ENCODE data around the gene JAGN1. TPM values are rescaled to one million over a fixed set of nuclear protein-coding genes. Genes with fewer than 3 reads are reported as not detected.
"Not testable (repeated sequence)": the region's sequence is repeated elsewhere in the genome, so short reads cannot be mapped to it uniquely, and the experiment has no call there.

Gene JAGN1
- total RNA-seq, 1 experiment from 2014 or later, result 34.2 TPM

DNA sequence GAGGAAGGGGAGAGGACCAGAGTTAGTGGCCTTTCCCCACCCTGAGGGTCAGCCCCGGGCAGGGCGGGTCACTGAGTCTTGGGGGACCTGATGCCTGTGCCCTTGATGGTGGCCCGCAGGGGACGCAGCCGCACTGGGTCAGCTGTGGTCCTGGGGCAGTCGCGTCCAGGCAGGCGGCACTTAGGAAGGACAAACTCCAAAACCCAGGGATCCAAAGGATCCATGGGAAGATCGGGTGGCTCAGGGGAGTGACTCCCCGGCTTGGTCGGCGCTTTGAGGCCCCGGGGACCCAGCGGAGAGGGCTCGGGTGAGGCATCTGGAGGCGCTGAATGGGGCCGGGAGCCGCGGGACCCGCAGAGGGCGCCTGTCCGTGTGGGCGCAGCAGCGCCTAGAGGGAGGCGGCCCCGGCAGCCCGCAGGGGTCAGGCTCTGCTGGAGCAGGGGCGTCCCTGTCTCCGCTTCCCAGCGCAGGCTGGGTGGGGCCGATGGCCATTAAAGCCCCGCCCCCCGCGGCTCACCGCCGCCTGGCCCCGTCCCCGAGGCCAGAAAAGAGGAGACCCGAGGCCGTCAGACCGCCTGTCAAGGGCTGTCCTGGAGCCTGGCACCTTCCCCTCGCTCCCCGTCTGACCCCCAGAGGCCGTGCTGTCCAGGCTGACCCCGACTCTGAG is 27.9 kb upstream of the JAGN1 start:
- CTCF ChIA-PET, result interaction anchor here (1.3 kb wide), 1 partner anchor 71 kb away, joined by 4 read pairs; the partner anchor contains the start of gene CRELD1
- TF ChIP-seq, protein P1, sequence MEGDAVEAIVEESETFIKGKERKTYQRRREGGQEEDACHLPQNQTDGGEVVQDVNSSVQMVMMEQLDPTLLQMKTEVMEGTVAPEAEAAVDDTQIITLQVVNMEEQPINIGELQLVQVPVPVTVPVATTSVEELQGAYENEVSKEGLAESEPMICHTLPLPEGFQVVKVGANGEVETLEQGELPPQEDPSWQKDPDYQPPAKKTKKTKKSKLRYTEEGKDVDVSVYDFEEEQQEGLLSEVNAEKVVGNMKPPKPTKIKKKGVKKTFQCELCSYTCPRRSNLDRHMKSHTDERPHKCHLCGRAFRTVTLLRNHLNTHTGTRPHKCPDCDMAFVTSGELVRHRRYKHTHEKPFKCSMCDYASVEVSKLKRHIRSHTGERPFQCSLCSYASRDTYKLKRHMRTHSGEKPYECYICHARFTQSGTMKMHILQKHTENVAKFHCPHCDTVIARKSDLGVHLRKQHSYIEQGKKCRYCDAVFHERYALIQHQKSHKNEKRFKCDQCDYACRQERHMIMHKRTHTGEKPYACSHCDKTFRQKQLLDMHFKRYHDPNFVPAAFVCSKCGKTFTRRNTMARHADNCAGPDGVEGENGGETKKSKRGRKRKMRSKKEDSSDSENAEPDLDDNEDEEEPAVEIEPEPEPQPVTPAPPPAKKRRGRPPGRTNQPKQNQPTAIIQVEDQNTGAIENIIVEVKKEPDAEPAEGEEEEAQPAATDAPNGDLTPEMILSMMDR (IDR thresholded peaks at IDR 0.05; ENCODE audit: unreplicated experiment), result peak; percentile 18
- H3K27ac Mint-ChIP-seq (ENCODE audit: unreplicated experiment), result no peak overlapping the region
- no peaks in the 10 kb centered on the region for H3K36me3 Mint-ChIP-seq (ENCODE audit: insufficient read depth, unreplicated experiment)
- no TSS peak for BruUV-seq (replicated peaks)
- no peaks in the 10 kb centered on the region for H3K9me3 Mint-ChIP-seq (ENCODE audit: low read depth, unreplicated experiment)
- H3K4me3 Mint-ChIP-seq (ENCODE audit: low read depth, unreplicated experiment), result peak overlapping the region; percentile 21
- no peaks in the 10 kb centered on the region for H3K27me3 Mint-ChIP-seq (ENCODE audit: unreplicated experiment)
- peak; percentile 76 for DNase-seq
- intact Hi-C loops (cut with micrococcal nuclease; ENCODE audit: unreplicated experiment), result loop anchor here (5.0 kb wide), 1 partner anchor 35 kb away; no protein-coding TSS in a partner anchor
- no peaks in the 10 kb centered on the region for H3K4me1 Mint-ChIP-seq (ENCODE audit: low read depth, unreplicated experiment)

DNA sequence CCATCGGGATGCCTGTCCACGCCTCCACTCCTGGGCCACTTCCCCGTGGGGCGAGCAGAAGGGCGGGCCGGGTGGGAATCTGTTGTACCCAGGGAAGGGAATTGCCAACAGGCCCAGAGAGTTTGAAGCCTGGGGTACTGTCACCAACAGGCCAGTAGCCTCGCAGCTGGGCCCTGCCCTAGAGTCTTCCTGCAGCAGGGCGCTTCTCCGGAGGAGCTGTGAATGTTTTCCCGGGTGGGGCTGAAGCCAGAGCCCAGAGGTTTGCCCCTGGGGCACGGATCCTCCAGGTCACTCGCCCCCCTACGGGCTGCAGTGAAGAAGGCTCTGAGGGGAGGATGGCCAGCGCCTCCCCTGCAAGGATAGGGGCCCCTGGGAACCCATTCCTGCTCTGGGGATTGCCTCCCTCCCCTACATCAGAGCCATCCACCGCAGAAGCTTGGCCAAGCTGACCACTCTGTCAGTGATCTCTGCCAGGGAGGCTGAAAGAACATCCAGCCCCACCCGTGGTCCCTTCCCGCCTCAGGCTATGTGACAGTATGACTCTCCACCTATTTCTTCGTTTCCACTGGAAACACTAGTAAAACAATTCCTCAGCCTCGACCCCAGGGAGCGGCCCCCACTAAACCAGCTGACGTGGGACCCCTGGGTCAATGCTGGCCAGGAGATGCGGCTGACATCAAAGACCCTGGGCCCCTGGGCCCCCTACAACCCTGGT is 27.2 kb upstream of the JAGN1 start:
- no peaks in the 10 kb centered on the region for H3K27me3 Mint-ChIP-seq (ENCODE audit: unreplicated experiment)
- H3K4me1 Mint-ChIP-seq (ENCODE audit: low read depth, unreplicated experiment), result no peaks in the 10 kb centered on the region
- no peak overlapping the region for H3K27ac Mint-ChIP-seq (ENCODE audit: unreplicated experiment)
- intact Hi-C loops (cut with micrococcal nuclease; ENCODE audit: unreplicated experiment), result loop anchor here (5.0 kb wide), 1 partner anchor 34 kb away; no protein-coding TSS in a partner anchor
- no peaks in the 10 kb centered on the region for H3K36me3 Mint-ChIP-seq (ENCODE audit: insufficient read depth, unreplicated experiment)
- no peak for DNase-seq
- no TSS peak for BruUV-seq (replicated peaks)
- H3K9me3 Mint-ChIP-seq (ENCODE audit: low read depth, unreplicated experiment), result no peaks in the 10 kb centered on the region
- peak overlapping the region; percentile 21 for H3K4me3 Mint-ChIP-seq (ENCODE audit: low read depth, unreplicated experiment)
- TF ChIP-seq, protein P1 (IDR thresholded peaks at IDR 0.05; ENCODE audit: unreplicated experiment), result no peak
- CTCF ChIA-PET, result interaction anchor here (1.3 kb wide), 1 partner anchor 70 kb away, joined by 4 read pairs; the partner anchor contains the start of gene CRELD1

DNA sequence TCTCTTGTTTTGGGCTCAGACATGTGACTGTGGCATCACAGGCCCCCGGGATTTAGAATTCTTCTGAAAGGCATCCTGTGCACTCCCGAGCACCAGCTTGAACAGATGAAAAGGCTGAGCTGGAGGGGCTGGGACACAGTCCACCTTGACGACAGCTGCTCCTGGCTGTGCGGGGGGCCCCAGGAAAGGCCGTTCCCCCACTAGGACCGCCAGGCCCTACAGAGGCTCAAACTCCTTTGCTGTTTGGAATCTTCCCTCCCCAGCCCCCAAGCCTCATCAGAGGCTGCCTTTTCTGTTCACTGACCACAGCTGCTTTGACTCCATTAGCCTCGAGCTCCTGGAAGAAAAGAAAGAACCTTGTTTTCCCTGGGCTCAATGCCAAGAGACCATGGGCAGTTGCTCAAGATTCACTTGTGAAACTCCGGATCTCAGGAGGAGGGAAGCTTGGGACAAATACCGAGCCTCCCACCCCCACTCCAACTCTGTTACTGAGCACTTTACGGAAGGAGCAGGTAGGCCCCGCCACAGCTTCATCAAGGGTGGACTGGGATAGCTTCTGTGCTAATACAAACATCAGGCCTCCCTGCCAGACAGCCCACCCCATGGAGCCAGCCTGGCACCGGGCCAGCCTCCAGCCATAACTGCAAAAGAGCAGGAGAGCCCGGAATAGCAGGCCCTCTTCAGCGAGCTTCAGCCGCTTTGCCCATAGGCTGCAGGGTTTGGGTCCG is 26.0 kb upstream of the JAGN1 start:
- peak; percentile 66 for DNase-seq
- TF ChIP-seq, protein P1 (IDR thresholded peaks at IDR 0.05; ENCODE audit: unreplicated experiment), result no peak
- intact Hi-C loops (cut with micrococcal nuclease; ENCODE audit: unreplicated experiment), result loop anchor here (5.0 kb wide), 1 partner anchor 33 kb away; no protein-coding TSS in a partner anchor
- Mint-ChIP-seq H3K4me1 (ENCODE audit: low read depth, unreplicated experiment) (no peaks in the 10 kb centered on the region), H3K9me3 (ENCODE audit: low read depth, unreplicated experiment) (no peaks in the 10 kb centered on the region), H3K4me3 (ENCODE audit: low read depth, unreplicated experiment) (no peak overlapping the region), H3K36me3 (ENCODE audit: insufficient read depth, unreplicated experiment) (no peaks in the 10 kb centered on the region), H3K27ac (ENCODE audit: unreplicated experiment) (no peak overlapping the region), H3K27me3 (ENCODE audit: unreplicated experiment) (no peaks in the 10 kb centered on the region)
- CTCF ChIA-PET, result interaction anchor here (0.7 to 1.1 kb wide), 4 partner anchors 16 to 83 kb away, joined by 3 read pairs; partner anchors contain the start of genes CIDEC, IL17RC and IL17RE
- no TSS peak for BruUV-seq (replicated peaks)

DNA sequence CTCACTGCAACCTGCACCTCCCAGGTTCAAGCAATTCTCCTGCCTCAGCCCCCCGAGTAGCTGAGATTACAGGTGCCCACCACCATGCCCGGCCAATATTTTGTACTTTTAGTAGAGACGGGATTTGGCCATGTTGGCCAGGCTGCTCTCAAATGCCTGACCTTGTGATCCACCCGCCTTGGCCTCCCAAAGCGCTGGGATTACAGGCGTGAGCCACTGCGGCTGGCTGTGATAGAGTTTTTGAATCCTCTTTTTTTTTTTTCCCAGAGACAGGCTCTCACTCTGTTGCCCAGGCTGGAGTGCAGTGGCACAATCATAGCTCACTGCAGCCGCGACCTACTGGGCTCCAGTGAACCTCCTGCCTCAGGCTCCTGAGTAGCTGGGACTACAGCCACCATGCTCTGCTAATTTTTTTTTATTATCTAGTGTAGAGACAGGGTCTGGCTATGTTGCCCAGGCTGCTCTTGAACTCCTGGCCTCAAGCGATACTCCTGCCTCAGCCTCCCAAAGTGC is 25.2 kb upstream of the JAGN1 start:
- H3K9me3 Mint-ChIP-seq (ENCODE audit: low read depth, unreplicated experiment); H3K36me3 Mint-ChIP-seq (ENCODE audit: insufficient read depth, unreplicated experiment); intact Hi-C loops (cut with micrococcal nuclease; ENCODE audit: unreplicated experiment); H3K27me3 Mint-ChIP-seq (ENCODE audit: unreplicated experiment); H3K4me1 Mint-ChIP-seq (ENCODE audit: low read depth, unreplicated experiment); DNase-seq; H3K4me3 Mint-ChIP-seq (ENCODE audit: low read depth, unreplicated experiment); BruUV-seq (replicated peaks); H3K27ac Mint-ChIP-seq (ENCODE audit: unreplicated experiment): not testable (repeated sequence)
- CTCF ChIA-PET, result interaction anchor here (0.8 to 1.1 kb wide), 2 partner anchors 37 to 82 kb away, joined by 3 read pairs; partner anchors contain the start of gene IL17RE

Measured in Calu3 (cell line).